Panc1 (cell line): ENCODE data around the gene RPUSD3. TPM values are rescaled to one million over a fixed set of nuclear protein-coding genes. Genes with fewer than 3 reads are reported as not detected.

Source experiments
- ATAC-seq: fragments of 200-7000 bp; cut with Tn5 transposase; 2 replicates; pipeline ENCODE4 v1.9.1; 2020; ENCODE audit warnings: mild to moderate bottlenecking, moderate library complexity
- BruUV-seq: library from RNA; stranded (reverse); fragments of 400-500 nt; replicated peaks from 2 replicates; lab custom pipeline; 2021; lab: Mats Ljungman, UMichigan
- CTCF ChIA-PET: fragments of 300-600 bp; sonication (Branson Sonifier 250); formaldehyde crosslinking; loops from one replicate; lab custom pipeline; 2022; ENCODE audit warnings: antibody characterized with exemption; lab: Charles Lee
- POLR2A ChIA-PET: fragments of 300-600 bp; sonication (Branson Sonifier 250); formaldehyde crosslinking; loops from one replicate; lab custom pipeline; 2022; ENCODE audit warnings: antibody characterized with exemption; lab: Charles Lee
- DNase-seq: peaks from one replicate; pipeline ENCODE4 v3.0.0-alpha.2; 2010; ENCODE audit warnings: low read depth, low spot score
- H3K27ac ChIP-seq: 2 replicates; pipeline ENCODE4 v1.5.1; 2011; ENCODE audit warnings: mild to moderate bottlenecking, low read length, inconsistent platforms
- H3K27me3 ChIP-seq: fragments of 200-500 bp; sonication (Bioruptor generic); 2 replicates; pipeline ENCODE4 v1.6.0; 2014; ENCODE audit warnings: low read length, inconsistent platforms; ENCODE audit not compliant: control insufficient read depth, insufficient read depth
- H3K36me3 ChIP-seq: fragments of 200-500 bp; sonication (Bioruptor generic); 2 replicates; pipeline ENCODE4 v1.5.1; 2014; ENCODE audit warnings: inconsistent platforms, mild to moderate bottlenecking, low read length, moderate library complexity; ENCODE audit not compliant: control insufficient read depth, insufficient read depth
- H3K4me1 ChIP-seq: 2 replicates; pipeline ENCODE4 v1.5.1; 2011; ENCODE audit warnings: inconsistent platforms, mild to moderate bottlenecking, low read length, moderate library complexity; ENCODE audit not compliant: control insufficient read depth, insufficient read depth
- H3K4me3 ChIP-seq, 2 experiments: 2 replicates each; pipeline ENCODE4 v1.5.1; 2011 to 2012; ENCODE audit warnings: low read depth in 2 of 2, low read length in 2 of 2, mild to moderate bottlenecking in 2 of 2, inconsistent platforms in 1 of 2, moderate library complexity in 1 of 2
- H3K9me3 ChIP-seq: fragments of 200-500 bp; sonication (Bioruptor generic); 2 replicates; pipeline ENCODE4 v1.5.1; 2014; ENCODE audit warnings: low read depth, mild to moderate bottlenecking, inconsistent platforms, low read length, moderate library complexity; ENCODE audit not compliant: control insufficient read depth, insufficient read depth
- CTCF ChIP-seq: fragments of 450-650 bp; IDR thresholded peaks from 2 replicates; pipeline ENCODE4 v1.5.1; 2017; ENCODE audit warnings: mild to moderate bottlenecking
- POLR2AphosphoS5 ChIP-seq: IDR thresholded peaks from 2 replicates; pipeline ENCODE4 v1.6.1; 2012; ENCODE audit warnings: mild to moderate bottlenecking, low read depth, low read length, moderate library complexity
- REST ChIP-seq, 2 experiments: IDR thresholded peaks; 2 replicates each; pipeline ENCODE4 v1.6.1; 2011 to 2012; ENCODE audit warnings: low read depth in 2 of 2, control low read depth in 1 of 2, low read length in 1 of 2, mild to moderate bottlenecking in 1 of 2, moderate library complexity in 1 of 2; ENCODE audit not compliant: insufficient read depth in 1 of 2
- SIN3A ChIP-seq: IDR thresholded peaks from 2 replicates; pipeline ENCODE4 v1.6.1; 2012; ENCODE audit warnings: low read depth, mild to moderate bottlenecking, low read length, moderate library complexity, borderline replicate concordance; ENCODE audit not compliant: insufficient read depth
- TCF7L2 ChIP-seq: IDR thresholded peaks from 2 replicates; pipeline ENCODE4 v1.6.1; 2011; ENCODE audit warnings: mild to moderate bottlenecking, low read depth, low read length, inconsistent platforms
- in situ Hi-C: cut with HindIII; loops from 2 replicates; pipeline ENCODE4 v1.10.0; 2016; ENCODE audit warnings: low sequenced_read_pairs, low pct_unique_long_range_greater_than_20kb
- intact Hi-C: fragments of 100-400 bp; cut with micrococcal nuclease; formaldehyde crosslinking; loops from one replicate; pipeline ENCODE4 v1.10.0; 2022; ENCODE audit not compliant: unreplicated experiment
- total RNA-seq: library from RNA; stranded (reverse); gene quantifications from one replicate; pipeline ENCODE4 v1.2.1, GENCODE V29; 2021; ENCODE audit not compliant: unreplicated experiment

The RPUSD3 gene
- total RNA-seq, 1 experiment from 2014 or later: 40.4 TPM

GRCh38 chr3:9870978-9871377 is 27.2 kb upstream of the RPUSD3 start:
- POLR2A ChIA-PET: interaction anchor here (0.6 to 0.7 kb wide), 2 partner anchors 76 to 122 kb away, joined by 5 to 16 read pairs; no protein-coding TSS in a partner anchor
- BruUV-seq: no TSS peak
- no peak overlapping the region for H3K27ac ChIP-seq
- no peaks in the 10 kb centered on the region for H3K4me1 ChIP-seq
- no peak overlapping the region for H3K4me3 ChIP-seq
- intact Hi-C loops: no loop called here
- ATAC-seq (no peak), DNase-seq (no peak)
- TF ChIP-seq CTCF: no peak
- CTCF ChIA-PET: interaction anchor here (0.7 kb wide), 1 partner anchor 18 kb away, joined by 9 read pairs; no protein-coding TSS in a partner anchor
- in situ Hi-C loops: no loop called here
- no peaks in the 10 kb centered on the region for H3K9me3 ChIP-seq
- no peaks in the 10 kb centered on the region for H3K27me3 ChIP-seq
- no peaks in the 10 kb centered on the region for H3K36me3 ChIP-seq

- intact Hi-C loops: no loop called here
- H3K36me3 ChIP-seq: no peaks in the 10 kb centered on the region
- H3K9me3 ChIP-seq: no peaks in the 10 kb centered on the region
- H3K4me3 ChIP-seq: no peak overlapping the region
- H3K4me1 ChIP-seq: no peaks in the 10 kb centered on the region
- POLR2A ChIA-PET: no interaction called here
- no TSS peak for BruUV-seq
- in situ Hi-C loops: no loop called here
- TF ChIP-seq POLR2AphosphoS5: no peak
- no peak for TF ChIP-seq REST (IDR thresholded peaks at IDR 0.05; ENCODE audit: insufficient read depth in 1 of 2, low read depth in 2 of 2, low read length in 1 of 2)
- TF ChIP-seq SIN3A: no peak
- TF ChIP-seq CTCF: no peak
- no peak for TF ChIP-seq TCF7L2
- DNase-seq (no peak), ATAC-seq (no peak)
- CTCF ChIA-PET: no interaction called here
- H3K27ac ChIP-seq: no peak overlapping the region
- H3K27me3 ChIP-seq: no peaks in the 10 kb centered on the region
Measured at GRCh38 chr3:9869955-9870354, 26.1 kb upstream of the RPUSD3 start.
